Thoracic aorta (tissue), 2 donors: ENCODE data around the gene PRPH. TPM values are rescaled to one million over a fixed set of nuclear protein-coding genes. Genes with fewer than 3 reads are reported as not detected.
A peak's percentile ranks its signal among the peaks of the same experiment; 100 is the strongest.

Source experiments
- ATAC-seq: fragments of 150-250 bp; one replicate; pipeline ENCODE4 v1.8.0; 2017; ENCODE audit warnings: low read depth; ENCODE audit not compliant: insufficient number of reproducible peaks, low FRiP score
- DNase-seq: peaks from one replicate; pipeline ENCODE4 v3.0.0-alpha.2; 2020; ENCODE audit warnings: low spot score
- H3K27ac ChIP-seq, 2 donors: fragments of 200-600 bp; sonication (generic); 1 replicate in 1 of 2; 2 replicates in 1 of 2; pipeline ENCODE4 v1.5.1; 2016; ENCODE audit warnings: mild to moderate bottlenecking in 2 of 2, moderate library complexity in 2 of 2
- H3K27me3 ChIP-seq: fragments of 200-600 bp; sonication (generic); replicated peaks from 2 replicates; pipeline ENCODE4 v1.6.0; 2016; ENCODE audit warnings: mild to moderate bottlenecking; ENCODE audit not compliant: insufficient read depth
- H3K36me3 ChIP-seq: fragments of 200-600 bp; sonication (generic); one replicate; pipeline ENCODE4 v1.5.1; 2016
- H3K4me1 ChIP-seq, 2 donors: fragments of 200-600 bp; sonication (generic); 1 replicate in 1 of 2; 2 replicates in 1 of 2; pipeline versions ENCODE4 v1.5.1 to v1.6.0; 2016; ENCODE audit warnings: low read depth in 2 of 2, mild to moderate bottlenecking in 1 of 2; ENCODE audit not compliant: control insufficient read depth in 1 of 2
- H3K4me3 ChIP-seq: fragments of 200-600 bp; sonication (generic); 2 replicates; pipeline ENCODE4 v1.5.1; 2016; ENCODE audit warnings: mild to moderate bottlenecking
- H3K9me3 ChIP-seq: fragments of 200-600 bp; sonication (generic); 2 replicates; pipeline ENCODE4 v1.5.1; 2016
- CTCF ChIP-seq: fragments of 200-600 bp; sonication (generic); IDR thresholded peaks from one replicate; pipeline ENCODE4 v1.5.1; 2019; ENCODE audit warnings: antibody characterized with exemption
- total RNA-seq, 2 donors: library from RNA; depleted of rRNA; stranded (reverse); fragments of >200 nt; gene quantifications; one replicate each; pipeline versions ENCODE4 v1.1.0 to v1.2.3, GENCODE V29; 2016

Gene PRPH
- total RNA-seq, 2 donors from 2014 or later: 2.5 TPM; not detected in 1

GRCh38 chr12:49335118-49335954 lies 40.4 kb downstream of the PRPH start:
- Histone ChIP-seq H3K4me3 (no peak overlapping the region), H3K9me3 (no peaks in the 10 kb centered on the region), H3K27me3 (peaks cover 6% of the 10 kb centered on the region), H3K36me3 (no peaks in the 10 kb centered on the region), H3K27ac (no peak overlapping the region), H3K4me1 (peaks cover 0 to 8% of the 10 kb centered on the region in 2 donors)
- no peak for TF ChIP-seq CTCF
- no peak for DNase-seq
- no peak for ATAC-seq

- no peak for TF ChIP-seq CTCF
- Histone ChIP-seq H3K4me1 (peaks cover 0 to 8% of the 10 kb centered on the region in 2 donors), H3K36me3 (no peaks in the 10 kb centered on the region), H3K4me3 (no peak overlapping the region), H3K27ac (peak overlapping the region in 1 of 2 donors; percentile 32), H3K9me3 (no peaks in the 10 kb centered on the region), H3K27me3 (peaks cover 6% of the 10 kb centered on the region)
- no peak for ATAC-seq
- no peak for DNase-seq
These were observed 41.2 kb downstream of the PRPH start for GRCh38 chr12:49335955-49336644.

GRCh38 chr12:49336645-49337584 lies 42.0 kb downstream of the PRPH start, which contains the start of gene C1QL4:
Gene C1QL4 (minus strand): TSS chr12:49337188. CDS start chr12:49336477, 711 bp downstream.
- Histone ChIP-seq H3K27ac (peak within 1 kb of the TSS in 1 of 2 donors; percentile 32), H3K27me3 (peaks cover 6% of the 10 kb centered on the region), H3K36me3 (no peaks in the 10 kb centered on the region), H3K4me3 (peak within 1 kb of the TSS; percentile 67), H3K9me3 (no peaks in the 10 kb centered on the region), H3K4me1 (peaks cover 0 to 8% of the 10 kb centered on the region in 2 donors)
- DNase-seq: peak; percentile 54
- TF ChIP-seq CTCF: peak; percentile 97
- ATAC-seq: peak; percentile 47

GRCh38 chr12:49338830-49339463 lies 44.0 kb downstream of the PRPH start:
- no peak overlapping the region for H3K27ac ChIP-seq
- TF ChIP-seq CTCF: no peak
- ATAC-seq: no peak
- no peak for DNase-seq
- no peaks in the 10 kb centered on the region for H3K36me3 ChIP-seq
- no peaks in the 10 kb centered on the region for H3K9me3 ChIP-seq
- H3K4me1 ChIP-seq: peaks cover 14 to 25% of the 10 kb centered on the region in 2 donors
- H3K27me3 ChIP-seq: peaks cover 9% of the 10 kb centered on the region
- H3K4me3 ChIP-seq: no peak overlapping the region
